Liver (tissue), 9 donors: ENCODE measurements around the gene KRT80. TPM values are rescaled to one million over a fixed set of nuclear protein-coding genes. Genes with fewer than 3 reads are reported as not detected.

Experiments used
- DNase-seq: peaks from one replicate; pipeline ENCODE4 v3.0.0-alpha.2; 2017; ENCODE audit warnings: low spot score
- H3K27ac ChIP-seq, 2 donors: one replicate each; pipeline ENCODE4 v1.7.0; 2013; ENCODE audit warnings: inconsistent platforms in 2 of 2, low read length in 2 of 2, control low read depth in 1 of 2, low read depth in 1 of 2, mild to moderate bottlenecking in 1 of 2
- H3K27me3 ChIP-seq, 4 donors: one replicate each; pipeline versions ENCODE4 v1.6.1 to v1.7.0; 2013; ENCODE audit warnings: low read length in 3 of 4, inconsistent platforms in 1 of 4, mild to moderate bottlenecking in 1 of 4, moderate library complexity in 1 of 4; ENCODE audit not compliant: control insufficient read depth in 4 of 4, insufficient read depth in 4 of 4
- H3K36me3 ChIP-seq, 4 donors: one replicate each; pipeline versions ENCODE4 v1.6.1 to v1.7.0; 2013; ENCODE audit warnings: low read length in 3 of 4, mild to moderate bottlenecking in 3 of 4, low read depth in 1 of 4, moderate library complexity in 1 of 4; ENCODE audit not compliant: control insufficient read depth in 4 of 4, insufficient read depth in 3 of 4
- H3K4me1 ChIP-seq, 4 donors: one replicate each; pipeline versions ENCODE4 v1.6.1 to v1.7.0; 2013; ENCODE audit warnings: low read length in 3 of 4, mild to moderate bottlenecking in 3 of 4, moderate library complexity in 1 of 4; ENCODE audit not compliant: control insufficient read depth in 4 of 4, insufficient read depth in 4 of 4
- H3K4me3 ChIP-seq, 3 donors: one replicate each; pipeline versions ENCODE4 v1.6.1 to v1.7.0; 2013; ENCODE audit warnings: low read length in 3 of 3, control low read depth in 1 of 3, low read depth in 1 of 3, mild to moderate bottlenecking in 1 of 3
- H3K9ac ChIP-seq, 2 donors: one replicate each; pipeline ENCODE4 v1.7.0; 2013; ENCODE audit warnings: low read length in 2 of 2, mild to moderate bottlenecking in 2 of 2, moderate library complexity in 2 of 2, control low read depth in 1 of 2, low read depth in 1 of 2
- H3K9me3 ChIP-seq, 4 donors: one replicate each; pipeline versions ENCODE4 v1.6.1 to v1.7.0; 2013; ENCODE audit warnings: low read length in 3 of 4; ENCODE audit not compliant: control insufficient read depth in 4 of 4
- FOXA1 ChIP-seq: IDR thresholded peaks from 2 replicates; pipeline ENCODE4 v1.6.1; 2016; ENCODE audit warnings: antibody characterized with exemption
- HNF4A ChIP-seq, 2 donors: conservative IDR thresholded peaks; 2 replicates each; pipeline ENCODE4 v1.6.1; 2016; ENCODE audit warnings: antibody characterized with exemption in 2 of 2, mild to moderate bottlenecking in 2 of 2
- HNF4G ChIP-seq: IDR thresholded peaks from 2 replicates; pipeline ENCODE4 v1.6.1; 2016; ENCODE audit warnings: antibody characterized with exemption
- NR2F2 ChIP-seq: IDR thresholded peaks from 2 replicates; pipeline ENCODE4 v1.6.1; 2016; ENCODE audit warnings: antibody characterized with exemption
- RAD21 ChIP-seq, 2 donors: IDR thresholded peaks; 2 replicates each; pipeline ENCODE4 v1.6.1; 2016; ENCODE audit warnings: antibody characterized with exemption in 2 of 2, mild to moderate bottlenecking in 2 of 2
- RXRA ChIP-seq, 2 donors: IDR thresholded peaks; 2 replicates each; pipeline ENCODE4 v1.6.1; 2017 to 2018; ENCODE audit warnings: antibody characterized with exemption in 2 of 2, mild to moderate bottlenecking in 1 of 2
- SP1 ChIP-seq: IDR thresholded peaks from 2 replicates; pipeline ENCODE4 v1.6.1; 2018; ENCODE audit warnings: antibody characterized with exemption, mild to moderate bottlenecking
- TAF1 ChIP-seq: conservative IDR thresholded peaks from 2 replicates; pipeline ENCODE4 v1.6.1; 2016; ENCODE audit warnings: antibody characterized with exemption, mild to moderate bottlenecking
- YY1 ChIP-seq: IDR thresholded peaks from 2 replicates; pipeline ENCODE4 v1.6.1; 2016; ENCODE audit warnings: antibody characterized with exemption, mild to moderate bottlenecking
- WGBS: extraction: QIAGEN DNeasy Blood & Tissue Kit; methylation state at CpG from one replicate; pipeline ENCODE4 v1.1.7; 2013; 5-methylcytosine and 5-hydroxymethylcytosine counted together
- polyA plus RNA-seq, 2 donors: library from polyadenylated mRNA; stranded (reverse) in 1 of 2; unstranded in 1 of 2; fragments of 200-250 nt in 1 of 2; fragments of >200 nt in 1 of 2; fragmentation: Nextera tagmentation in 1 of 2; extraction: Ambion mirVana in 1 of 2; gene quantifications; one replicate each; pipeline versions ENCODE4 v1.2.1 to v1.2.3, GENCODE V29; 2013 to 2015
- total RNA-seq, 2 donors: library from RNA; depleted of rRNA; stranded (reverse); fragments of >200 nt; gene quantifications; one replicate each; pipeline ENCODE4 v1.2.3, GENCODE V29; 2014
- TF ChIP-seq, protein P1 (sequence below): IDR thresholded peaks from 2 replicates; pipeline ENCODE4 v1.6.1; 2016; ENCODE audit warnings: antibody characterized with exemption
- TF ChIP-seq, protein P2 (sequence below): fragments of 150-350 bp; IDR thresholded peaks from 2 replicates; pipeline ENCODE4 v1.5.1; 2017; ENCODE audit warnings: improper control_type of control experiment, low read depth, low read length; ENCODE audit not compliant: missing input control
- TF ChIP-seq, protein P3 (sequence below): IDR thresholded peaks from 2 replicates; pipeline ENCODE4 v1.6.1; 2016; ENCODE audit warnings: antibody characterized with exemption
- donor health status: healthy.
- donor health status: healthy.
- donor health status: healthy.
- donor health status: healthy.
- donor health status: healthy.

Gene KRT80
- total and polyA plus RNA-seq, 4 donors: 0.04 to 0.12 (median 0.07) TPM

DNA sequence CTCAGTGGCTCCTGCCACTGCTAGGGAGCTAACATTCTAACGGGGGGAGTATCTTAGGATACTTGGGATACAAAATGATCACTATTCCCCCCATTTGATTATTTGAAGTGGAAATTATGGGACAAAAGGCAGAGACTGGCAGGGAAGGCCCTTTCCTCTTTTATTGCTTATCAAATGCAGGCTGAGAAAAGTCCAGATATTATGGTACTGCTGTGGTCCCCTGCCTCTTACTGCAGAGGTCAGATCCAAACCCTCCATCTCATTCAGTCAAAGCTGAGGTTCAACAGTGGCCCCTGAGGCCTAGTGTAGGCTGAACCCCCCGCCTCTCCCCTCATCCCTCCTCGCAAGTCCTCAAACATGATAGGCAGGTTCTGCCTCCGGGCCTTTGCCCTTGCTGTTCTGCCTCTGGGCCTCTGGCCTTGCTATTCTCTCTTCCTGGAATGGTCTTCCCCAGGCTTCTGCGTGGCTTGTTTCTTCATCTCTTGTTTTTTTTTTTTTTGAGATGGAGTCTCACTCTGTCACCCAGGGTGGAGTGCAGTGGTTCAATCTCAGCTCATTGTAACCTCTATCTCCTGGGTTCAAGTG is 34.2 kb downstream of the KRT80 start:
- Histone ChIP-seq H3K9me3 (no peaks in the 10 kb centered on the region), H3K4me3 (no peak overlapping the region), H3K4me1 (no peaks in the 10 kb centered on the region), H3K27me3 (no peaks in the 10 kb centered on the region), H3K36me3 (no peaks in the 10 kb centered on the region), H3K27ac (no peak overlapping the region), H3K9ac (no peak overlapping the region)
- TF ChIP-seq TAF1 (no peak), YY1 (no peak), FOXA1 (no peak), HNF4A (conservative IDR thresholded peaks at IDR 0.05) (no peak), HNF4G (no peak), RAD21 (IDR thresholded peaks at IDR 0.05) (no peak), RXRA (IDR thresholded peaks at IDR 0.05) (no peak)
- TF ChIP-seq, protein P1, sequence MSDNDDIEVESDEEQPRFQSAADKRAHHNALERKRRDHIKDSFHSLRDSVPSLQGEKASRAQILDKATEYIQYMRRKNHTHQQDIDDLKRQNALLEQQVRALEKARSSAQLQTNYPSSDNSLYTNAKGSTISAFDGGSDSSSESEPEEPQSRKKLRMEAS: no peak
- TF ChIP-seq, protein P2, sequence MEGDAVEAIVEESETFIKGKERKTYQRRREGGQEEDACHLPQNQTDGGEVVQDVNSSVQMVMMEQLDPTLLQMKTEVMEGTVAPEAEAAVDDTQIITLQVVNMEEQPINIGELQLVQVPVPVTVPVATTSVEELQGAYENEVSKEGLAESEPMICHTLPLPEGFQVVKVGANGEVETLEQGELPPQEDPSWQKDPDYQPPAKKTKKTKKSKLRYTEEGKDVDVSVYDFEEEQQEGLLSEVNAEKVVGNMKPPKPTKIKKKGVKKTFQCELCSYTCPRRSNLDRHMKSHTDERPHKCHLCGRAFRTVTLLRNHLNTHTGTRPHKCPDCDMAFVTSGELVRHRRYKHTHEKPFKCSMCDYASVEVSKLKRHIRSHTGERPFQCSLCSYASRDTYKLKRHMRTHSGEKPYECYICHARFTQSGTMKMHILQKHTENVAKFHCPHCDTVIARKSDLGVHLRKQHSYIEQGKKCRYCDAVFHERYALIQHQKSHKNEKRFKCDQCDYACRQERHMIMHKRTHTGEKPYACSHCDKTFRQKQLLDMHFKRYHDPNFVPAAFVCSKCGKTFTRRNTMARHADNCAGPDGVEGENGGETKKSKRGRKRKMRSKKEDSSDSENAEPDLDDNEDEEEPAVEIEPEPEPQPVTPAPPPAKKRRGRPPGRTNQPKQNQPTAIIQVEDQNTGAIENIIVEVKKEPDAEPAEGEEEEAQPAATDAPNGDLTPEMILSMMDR: no peak
- TF ChIP-seq, protein P3, sequence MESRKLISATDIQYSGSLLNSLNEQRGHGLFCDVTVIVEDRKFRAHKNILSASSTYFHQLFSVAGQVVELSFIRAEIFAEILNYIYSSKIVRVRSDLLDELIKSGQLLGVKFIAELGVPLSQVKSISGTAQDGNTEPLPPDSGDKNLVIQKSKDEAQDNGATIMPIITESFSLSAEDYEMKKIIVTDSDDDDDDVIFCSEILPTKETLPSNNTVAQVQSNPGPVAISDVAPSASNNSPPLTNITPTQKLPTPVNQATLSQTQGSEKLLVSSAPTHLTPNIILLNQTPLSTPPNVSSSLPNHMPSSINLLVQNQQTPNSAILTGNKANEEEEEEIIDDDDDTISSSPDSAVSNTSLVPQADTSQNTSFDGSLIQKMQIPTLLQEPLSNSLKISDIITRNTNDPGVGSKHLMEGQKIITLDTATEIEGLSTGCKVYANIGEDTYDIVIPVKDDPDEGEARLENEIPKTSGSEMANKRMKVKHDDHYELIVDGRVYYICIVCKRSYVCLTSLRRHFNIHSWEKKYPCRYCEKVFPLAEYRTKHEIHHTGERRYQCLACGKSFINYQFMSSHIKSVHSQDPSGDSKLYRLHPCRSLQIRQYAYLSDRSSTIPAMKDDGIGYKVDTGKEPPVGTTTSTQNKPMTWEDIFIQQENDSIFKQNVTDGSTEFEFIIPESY: no peak
- no peak for DNase-seq
- 71% methylated on average over 5 of the region's 5 CpGs for WGBS

DNA sequence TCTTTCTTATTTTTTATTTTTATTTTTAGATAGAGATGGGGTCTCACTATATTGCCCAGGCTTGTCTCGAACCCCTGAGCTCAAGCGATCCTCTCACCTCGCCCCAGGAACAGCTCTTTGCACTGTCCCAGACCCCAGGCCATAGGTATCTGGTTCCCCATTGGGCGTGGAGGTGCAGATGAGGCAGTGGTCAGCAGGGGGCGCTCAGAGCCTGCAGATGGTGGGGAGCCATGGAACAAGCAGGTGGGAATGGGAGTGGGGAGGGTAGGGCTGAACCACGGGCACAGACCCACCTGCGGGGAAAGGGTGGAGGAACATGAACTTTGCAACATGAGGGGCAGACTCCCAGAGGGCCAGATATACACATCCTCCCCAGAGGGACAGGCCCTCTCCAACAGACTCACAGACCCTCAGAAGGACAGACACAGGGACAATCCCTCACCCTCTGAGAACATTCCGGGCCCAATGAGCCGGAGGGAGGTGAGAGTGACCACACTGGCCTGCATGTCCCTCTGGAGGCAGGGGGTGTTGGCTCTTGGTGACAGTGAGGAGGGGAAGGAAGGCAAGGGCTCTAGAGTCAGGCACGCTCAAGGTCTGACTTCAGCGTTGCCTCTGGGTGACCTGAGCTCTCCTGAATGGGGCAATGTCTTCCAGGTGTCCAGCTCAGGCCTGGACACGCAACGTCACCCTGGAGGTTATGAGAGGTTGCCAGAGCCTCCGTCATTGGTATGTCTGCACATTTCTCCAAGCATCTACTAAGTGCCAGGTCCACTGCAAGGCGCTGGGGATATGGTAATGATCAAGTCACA is 34.9 kb downstream of the KRT80 start:
- no peak overlapping the region for H3K4me3 ChIP-seq
- peak; percentile 76 for DNase-seq
- no peaks in the 10 kb centered on the region for H3K9me3 ChIP-seq
- no peak overlapping the region for H3K9ac ChIP-seq
- no peak overlapping the region for H3K27ac ChIP-seq
- TF ChIP-seq HNF4A (conservative IDR thresholded peaks at IDR 0.05) (no peak), SP1 (no peak), TAF1 (no peak), RAD21 (IDR thresholded peaks at IDR 0.05) (peak; percentile 93 to 98), NR2F2 (no peak)
- TF ChIP-seq, protein P2: peak; percentile 79
- TF ChIP-seq, protein P3: no peak
- H3K27me3 ChIP-seq: no peaks in the 10 kb centered on the region
- peaks cover 0 to 2% (median under 1%) of the 10 kb centered on the region in 4 donors for H3K4me1 ChIP-seq
- H3K36me3 ChIP-seq: no peaks in the 10 kb centered on the region
- 54% methylated on average over 15 of the region's 15 CpGs for WGBS
